T-helper 1 cell treated with Interleukin-12 subunit alpha and Interleukin-12 subunit beta and Interleukin-4 antibody, amounts not matched to agents 30 ng/mL and 1 ng/mL, for 36 hours (primary cell): Measurements from ENCODE around the gene DISP3. TPM values are rescaled to one million over a fixed set of nuclear protein-coding genes. Genes with fewer than 3 reads are reported as not detected.

Experiments
- intact Hi-C: fragments of 100-400 bp; cut with micrococcal nuclease; formaldehyde crosslinking; loops from one replicate; pipeline ENCODE4 v1.15.1; 2024
- total RNA-seq: library from RNA; stranded (reverse); gene quantifications from 2 replicates; pipeline ENCODE4 v1.2.3, GENCODE V29; 2022

Gene DISP3, protein sequence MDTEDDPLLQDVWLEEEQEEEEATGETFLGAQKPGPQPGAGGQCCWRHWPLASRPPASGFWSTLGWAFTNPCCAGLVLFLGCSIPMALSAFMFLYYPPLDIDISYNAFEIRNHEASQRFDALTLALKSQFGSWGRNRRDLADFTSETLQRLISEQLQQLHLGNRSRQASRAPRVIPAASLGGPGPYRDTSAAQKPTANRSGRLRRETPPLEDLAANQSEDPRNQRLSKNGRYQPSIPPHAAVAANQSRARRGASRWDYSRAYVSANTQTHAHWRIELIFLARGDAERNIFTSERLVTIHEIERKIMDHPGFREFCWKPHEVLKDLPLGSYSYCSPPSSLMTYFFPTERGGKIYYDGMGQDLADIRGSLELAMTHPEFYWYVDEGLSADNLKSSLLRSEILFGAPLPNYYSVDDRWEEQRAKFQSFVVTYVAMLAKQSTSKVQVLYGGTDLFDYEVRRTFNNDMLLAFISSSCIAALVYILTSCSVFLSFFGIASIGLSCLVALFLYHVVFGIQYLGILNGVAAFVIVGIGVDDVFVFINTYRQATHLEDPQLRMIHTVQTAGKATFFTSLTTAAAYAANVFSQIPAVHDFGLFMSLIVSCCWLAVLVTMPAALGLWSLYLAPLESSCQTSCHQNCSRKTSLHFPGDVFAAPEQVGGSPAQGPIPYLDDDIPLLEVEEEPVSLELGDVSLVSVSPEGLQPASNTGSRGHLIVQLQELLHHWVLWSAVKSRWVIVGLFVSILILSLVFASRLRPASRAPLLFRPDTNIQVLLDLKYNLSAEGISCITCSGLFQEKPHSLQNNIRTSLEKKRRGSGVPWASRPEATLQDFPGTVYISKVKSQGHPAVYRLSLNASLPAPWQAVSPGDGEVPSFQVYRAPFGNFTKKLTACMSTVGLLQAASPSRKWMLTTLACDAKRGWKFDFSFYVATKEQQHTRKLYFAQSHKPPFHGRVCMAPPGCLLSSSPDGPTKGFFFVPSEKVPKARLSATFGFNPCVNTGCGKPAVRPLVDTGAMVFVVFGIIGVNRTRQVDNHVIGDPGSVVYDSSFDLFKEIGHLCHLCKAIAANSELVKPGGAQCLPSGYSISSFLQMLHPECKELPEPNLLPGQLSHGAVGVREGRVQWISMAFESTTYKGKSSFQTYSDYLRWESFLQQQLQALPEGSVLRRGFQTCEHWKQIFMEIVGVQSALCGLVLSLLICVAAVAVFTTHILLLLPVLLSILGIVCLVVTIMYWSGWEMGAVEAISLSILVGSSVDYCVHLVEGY (N-terminal part only)
- total RNA-seq: 0.20 and 0.56 TPM in 2 replicates

DNA sequence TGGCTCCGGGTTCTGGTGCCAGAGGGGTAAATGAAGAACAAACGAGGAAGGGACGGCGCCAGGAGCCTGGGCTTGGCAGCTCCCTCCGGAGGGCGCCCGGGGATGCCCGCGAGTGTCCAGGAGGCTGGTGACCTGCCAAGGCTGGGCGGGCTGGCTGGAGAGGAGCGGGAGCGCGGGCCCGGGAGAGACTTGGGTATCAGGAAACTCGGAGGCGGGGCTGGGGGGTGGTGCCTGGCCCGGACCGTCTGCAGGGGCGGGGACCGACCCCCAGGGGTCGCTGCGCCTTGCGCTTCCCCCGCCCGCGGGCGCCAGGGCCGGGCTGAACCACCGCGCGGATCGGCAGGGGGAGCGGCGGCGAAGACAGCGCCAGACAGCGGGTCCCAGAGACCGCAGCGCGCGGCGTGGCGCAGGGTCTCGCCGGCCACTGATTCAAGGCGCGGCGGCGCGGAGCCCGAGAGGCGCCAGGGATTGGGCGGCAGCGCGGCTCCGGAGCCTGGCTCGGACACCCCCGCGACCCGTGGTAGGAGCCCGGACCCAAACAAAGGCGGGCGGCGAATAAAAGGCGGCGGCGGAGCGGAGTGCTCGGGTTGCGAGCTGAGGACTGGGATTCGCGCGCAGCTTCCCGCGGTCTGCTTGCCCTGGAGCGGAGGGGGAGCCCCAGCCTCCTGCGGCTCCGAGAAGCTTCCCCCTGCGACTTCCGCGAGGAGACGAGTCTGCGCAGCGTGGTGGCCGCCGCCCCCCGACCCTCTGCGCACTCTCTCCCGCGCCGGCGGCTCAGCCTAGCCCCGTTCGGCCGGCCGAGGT is at the start of gene DISP3:
Gene DISP3 (plus strand): TSS at position 585 of the 804 bp plus-strand sequence. CDS start 21,838 bp downstream, outside the sequence.
- intact Hi-C loops: loop anchor here (2.0 to 10.0 kb wide), 2 partner anchors 166 to 444 kb away; no protein-coding TSS in a partner anchor

DNA sequence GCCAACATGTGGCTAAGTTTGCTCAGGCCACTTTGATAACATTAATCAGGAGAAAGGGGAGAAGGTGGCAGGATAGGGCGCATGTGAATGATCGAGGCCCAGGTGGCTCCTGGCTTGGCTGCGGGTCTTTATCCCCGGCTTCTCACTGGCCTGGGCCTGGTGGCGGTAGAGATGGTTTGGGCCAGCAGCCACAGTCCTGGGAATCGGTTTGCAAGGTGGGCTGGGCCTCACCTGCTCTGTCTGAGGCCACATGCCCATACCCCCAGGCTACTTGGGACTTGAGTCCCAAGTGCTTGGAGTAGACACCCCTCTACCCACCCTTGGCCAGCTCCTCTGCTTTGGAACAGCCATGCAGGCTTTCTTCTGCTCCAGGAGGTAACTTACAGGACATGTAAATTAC is 49.7 kb upstream of the DISP3 start:
- intact Hi-C loops: no loop called here

DNA sequence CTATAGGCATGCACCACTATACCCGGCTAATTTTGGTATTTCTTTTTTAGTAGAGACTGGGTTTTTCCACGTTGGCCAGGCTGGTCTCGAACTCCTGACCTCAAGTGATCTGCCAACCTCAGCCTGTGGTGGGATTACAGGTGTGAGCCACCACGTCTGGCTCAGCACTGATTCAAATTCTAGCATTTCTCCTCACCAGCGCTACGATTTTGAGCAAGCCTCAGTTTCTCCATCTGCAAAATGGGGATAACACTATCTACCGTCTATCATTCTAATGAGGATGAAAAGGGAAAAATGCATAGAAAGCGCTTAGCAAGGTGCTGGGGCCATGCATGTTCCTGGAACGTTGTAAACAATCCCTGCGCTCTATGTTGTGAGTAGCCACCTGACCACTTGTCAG is 49.0 kb upstream of the DISP3 start:
- intact Hi-C loops: no loop called here

DNA sequence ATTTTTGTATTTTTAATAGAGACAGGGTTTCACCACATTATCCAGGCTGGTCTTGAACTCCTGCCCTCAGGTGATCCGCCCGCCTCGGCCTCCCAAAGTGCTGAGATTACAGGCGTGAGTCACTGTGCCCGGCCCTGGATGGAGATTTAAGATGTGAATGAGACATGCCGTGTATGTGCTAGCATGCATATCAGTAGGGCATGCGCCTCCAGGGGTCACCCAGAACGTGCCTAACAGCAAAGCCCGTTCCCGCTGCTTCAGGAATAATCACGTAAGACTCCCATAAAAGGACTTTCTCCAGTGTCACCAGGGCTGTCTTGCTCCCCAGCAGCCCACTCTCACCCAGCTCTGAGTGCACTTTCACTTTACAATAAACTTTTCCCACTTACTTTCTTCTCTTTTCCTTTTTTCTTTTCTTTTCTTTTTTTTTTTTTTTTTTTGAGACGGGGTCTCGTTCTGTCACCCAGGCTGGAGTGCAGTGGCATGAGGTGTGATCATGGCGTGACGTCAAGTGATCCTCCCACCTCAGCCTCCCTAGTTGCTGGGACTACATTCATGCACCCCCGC is 46.9 kb upstream of the DISP3 start:
- intact Hi-C loops: no loop called here

DNA sequence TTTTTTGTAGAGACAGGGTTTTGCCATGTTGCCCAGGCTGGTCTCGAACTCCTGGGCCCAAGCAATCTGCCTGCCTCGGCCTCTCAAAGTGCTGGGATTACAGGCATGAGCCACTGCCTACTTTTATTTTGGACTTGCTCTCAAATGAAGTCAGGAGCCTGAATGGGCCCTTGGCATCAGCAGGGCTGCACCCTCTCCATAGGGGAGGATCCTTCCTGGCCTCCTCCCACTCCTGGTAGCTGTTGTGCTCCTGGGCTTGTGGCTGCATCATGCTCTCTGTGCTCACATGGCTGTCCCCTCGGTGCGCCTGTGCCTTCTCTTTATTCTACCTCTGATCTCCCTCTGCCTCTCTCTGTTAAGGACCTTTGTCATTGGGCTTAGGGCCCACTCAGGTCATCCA is 46.4 kb upstream of the DISP3 start:
- intact Hi-C loops: no loop called here

DNA sequence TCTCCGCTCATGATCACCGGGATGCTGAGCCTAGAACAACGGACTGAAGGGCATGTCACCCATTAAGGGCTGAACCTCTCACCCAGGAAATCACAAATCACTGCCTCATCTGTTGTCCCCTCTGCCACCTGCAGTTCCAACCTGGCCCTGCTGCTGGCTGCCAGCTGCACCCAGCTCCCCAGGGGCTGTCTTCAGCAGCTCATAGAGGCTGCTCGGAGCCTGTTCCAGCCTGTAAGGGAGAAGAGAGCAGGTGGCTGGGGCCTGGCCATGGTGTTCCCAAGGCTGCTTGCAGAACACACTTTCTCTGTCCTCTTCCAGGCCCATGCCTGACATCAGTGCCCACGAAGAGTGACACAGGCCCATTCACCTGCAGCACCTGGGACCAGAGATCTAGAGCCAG is 44.5 kb upstream of the DISP3 start:
- intact Hi-C loops: no loop called here

DNA sequence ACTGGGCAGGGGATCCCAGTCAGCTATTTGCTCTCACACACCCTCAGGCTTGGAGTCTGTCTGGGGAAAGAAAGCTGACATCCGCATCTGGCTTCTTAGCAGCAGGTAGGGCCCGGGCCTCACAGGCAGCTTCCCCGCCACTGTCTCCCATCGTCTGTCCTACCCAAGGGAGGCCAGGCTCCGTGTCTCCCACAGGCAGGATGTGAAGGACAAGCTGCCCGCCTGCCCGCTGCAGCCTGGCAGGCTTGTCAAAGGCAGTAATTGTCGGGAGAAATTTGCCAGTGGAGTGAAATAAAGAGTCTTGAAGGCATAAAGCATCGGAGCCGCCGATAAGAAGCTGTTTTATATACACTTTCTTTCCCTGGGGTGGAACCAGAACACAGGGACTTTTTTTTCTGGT is 44.0 kb upstream of the DISP3 start:
- intact Hi-C loops: no loop called here

DNA sequence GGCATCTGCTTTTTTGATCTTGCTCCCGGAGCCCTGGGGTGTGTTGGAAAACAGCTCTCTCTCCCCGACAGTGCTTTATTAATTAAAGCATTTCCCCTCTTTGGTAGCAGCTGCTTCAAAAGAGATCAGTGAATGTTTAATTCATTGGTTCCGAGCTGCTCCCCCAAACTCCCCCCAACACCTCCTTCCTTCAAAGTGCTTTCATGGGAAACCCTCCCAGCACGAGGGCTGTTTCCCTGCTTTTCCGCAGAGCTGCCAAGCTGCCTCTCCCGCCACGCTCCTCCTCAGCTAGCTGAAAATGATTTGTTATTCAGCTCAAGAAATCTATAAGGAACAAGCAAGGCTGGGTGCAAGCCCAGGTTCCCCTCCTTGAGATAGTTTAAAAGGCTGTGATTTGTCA is 40.0 kb upstream of the DISP3 start:
- intact Hi-C loops: no loop called here

DNA sequence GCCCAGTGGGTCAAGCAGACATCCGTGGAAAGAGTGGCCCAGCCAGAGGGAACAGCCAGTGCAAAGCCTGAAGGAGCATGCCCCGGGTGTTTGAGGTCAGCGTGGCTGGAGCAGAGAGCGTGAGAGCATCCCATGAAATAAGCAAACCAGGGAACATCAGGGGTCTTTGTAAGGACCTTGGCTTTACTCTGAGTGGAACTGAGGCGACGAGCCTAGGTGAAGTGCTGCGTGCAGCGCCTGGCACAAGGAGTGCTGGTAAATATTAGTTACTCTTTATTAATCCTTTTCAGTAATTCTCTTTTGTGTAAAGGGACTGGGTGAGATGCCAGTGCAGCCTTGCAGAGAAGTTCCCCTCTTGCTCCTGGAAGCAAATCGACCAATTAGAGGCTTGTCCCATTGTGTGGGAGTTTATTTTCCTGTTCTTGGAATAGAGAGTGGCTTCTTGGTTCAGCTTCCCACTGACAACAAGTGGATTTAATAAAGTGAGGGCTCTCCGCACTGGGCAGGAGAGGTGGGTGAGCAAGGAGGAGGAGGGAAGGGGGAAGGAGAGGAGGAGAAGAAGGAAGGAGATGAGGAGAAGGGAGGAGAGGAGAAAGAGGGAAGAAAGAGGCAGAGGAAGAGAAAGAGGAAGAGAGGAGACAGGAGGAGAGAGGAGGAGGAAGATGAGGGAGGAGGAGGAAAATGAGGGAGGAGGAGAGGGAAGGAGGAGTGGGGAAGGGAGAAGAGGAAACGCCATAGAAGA is 37.6 kb upstream of the DISP3 start:
- intact Hi-C loops: no loop called here

DNA sequence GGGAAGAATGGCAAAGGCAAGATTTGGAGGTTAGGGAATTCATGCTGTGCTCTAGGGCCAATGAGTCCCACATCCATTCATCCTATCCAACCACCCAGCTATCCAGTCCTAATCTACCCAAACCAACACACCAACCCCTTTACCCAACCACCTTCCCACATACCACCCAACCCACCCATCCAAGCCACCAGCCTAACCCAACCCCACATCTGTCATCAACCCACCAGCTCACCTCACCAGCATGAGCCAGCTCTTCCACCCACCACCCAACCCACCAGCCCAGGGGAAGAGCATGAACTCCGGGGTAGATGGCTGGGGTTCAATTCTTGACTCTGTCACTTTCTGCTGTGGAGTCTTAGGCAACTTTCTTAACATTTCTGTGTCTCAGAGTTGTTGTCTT is 35.9 kb upstream of the DISP3 start:
- intact Hi-C loops: no loop called here

DNA sequence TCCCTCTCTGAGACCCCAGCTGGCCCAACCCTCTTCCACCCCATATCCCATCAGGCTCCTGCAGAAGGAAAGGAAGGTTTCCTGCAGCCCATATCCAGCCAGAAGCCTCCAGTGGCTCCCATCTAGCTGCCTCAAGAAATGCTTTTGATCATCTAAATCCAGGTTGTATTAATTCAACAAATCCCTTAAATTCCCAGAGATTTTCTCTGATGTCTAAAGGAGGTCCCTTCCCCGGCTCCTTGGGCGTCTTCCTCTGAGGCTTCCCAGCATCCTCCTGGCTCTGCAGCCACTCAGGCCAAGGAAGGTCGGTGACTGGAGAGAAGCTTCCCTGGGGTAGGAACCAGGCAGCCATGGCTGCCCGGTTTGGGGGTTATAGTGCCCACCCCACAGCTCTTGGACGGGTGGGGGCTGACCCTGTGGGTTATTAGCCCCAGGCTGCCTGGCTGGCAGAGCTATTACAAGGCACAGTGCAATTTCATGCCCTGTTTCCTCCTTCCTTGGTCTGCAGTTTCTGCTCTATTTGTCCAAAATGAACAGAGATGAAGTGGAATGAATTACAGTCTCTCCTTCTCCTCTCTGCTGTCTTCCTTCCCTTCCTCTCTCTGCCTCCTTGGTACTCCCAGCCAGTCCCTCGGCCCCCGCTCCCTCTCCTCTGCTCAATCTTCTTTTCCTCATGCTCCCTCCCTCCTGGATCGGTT is 34.8 kb upstream of the DISP3 start:
- intact Hi-C loops: no loop called here

DNA sequence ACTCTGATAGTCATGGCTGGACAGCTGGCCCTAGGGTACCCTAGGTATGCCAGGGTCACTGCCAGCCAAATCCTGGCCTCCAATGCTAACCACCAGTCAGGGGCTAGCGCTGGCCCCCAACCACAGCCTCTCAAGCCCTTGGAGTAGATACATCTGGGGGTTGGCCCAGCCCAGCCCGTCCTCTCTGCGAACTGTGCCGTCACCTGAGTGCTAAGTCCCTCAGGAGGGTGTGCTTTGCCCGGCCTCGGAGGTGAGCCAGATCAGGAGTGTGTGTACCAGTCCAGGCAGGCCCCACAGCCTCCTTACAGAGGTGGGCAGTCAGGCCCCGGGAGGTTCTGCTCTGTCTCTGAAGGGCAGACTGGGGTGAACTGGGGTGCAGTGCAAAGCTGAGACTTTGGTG is 34.0 kb upstream of the DISP3 start:
- intact Hi-C loops: no loop called here

DNA sequence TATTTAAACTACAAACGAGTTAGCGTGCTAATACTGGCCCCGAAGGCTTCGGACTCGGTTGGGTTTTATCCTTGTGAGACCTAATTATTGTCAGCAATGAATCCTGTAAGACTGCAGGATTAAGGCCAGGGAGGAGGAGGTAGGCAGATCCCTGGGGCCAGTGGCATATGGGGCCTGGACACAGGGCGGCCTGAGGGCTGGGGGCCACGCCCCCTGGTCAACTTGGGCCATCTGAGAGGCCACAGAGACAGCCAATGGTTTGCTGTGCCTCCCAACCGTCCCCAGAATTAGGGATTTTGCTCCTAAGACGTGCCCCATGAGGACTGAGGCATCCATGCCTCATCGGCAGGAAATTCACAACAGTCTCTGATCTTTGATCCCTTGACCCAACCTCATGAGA is 31.1 kb upstream of the DISP3 start:
- intact Hi-C loops: no loop called here

DNA sequence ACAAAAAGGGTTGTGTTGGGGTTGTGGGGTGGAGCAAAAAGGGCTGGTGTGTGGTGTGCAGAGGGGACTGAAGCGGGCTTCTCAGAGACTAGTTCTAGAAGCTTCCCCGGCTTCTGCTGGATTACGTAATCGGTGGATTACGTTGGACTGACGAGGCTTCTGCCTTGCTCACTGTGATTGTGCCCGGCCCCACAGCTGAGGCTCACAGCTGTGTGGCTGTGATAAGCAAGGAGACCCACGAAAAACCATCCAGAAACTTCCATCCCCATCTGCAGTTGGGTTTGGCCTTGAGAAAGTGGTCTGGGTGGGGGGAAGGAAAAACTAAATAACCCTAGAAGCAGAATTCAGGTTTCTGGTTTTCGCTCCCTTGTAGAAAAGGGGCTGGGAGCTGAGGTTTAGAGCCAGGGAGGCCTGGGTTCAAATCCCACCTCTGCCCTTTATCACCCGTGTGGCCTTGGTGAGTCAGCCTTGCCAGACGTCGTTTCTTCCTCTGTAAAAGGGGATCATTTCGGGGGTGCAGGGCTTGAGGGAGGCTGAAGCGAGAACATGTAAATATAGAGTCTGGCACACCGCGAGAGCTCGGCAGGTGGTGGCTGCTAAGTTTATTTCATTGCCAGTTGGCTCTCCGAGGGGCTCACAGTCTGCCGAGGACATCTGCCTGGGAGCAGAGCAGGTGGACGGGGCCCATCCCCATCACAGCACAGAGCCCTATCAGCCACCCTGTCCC is 30.4 kb upstream of the DISP3 start:
- intact Hi-C loops: no loop called here

DNA sequence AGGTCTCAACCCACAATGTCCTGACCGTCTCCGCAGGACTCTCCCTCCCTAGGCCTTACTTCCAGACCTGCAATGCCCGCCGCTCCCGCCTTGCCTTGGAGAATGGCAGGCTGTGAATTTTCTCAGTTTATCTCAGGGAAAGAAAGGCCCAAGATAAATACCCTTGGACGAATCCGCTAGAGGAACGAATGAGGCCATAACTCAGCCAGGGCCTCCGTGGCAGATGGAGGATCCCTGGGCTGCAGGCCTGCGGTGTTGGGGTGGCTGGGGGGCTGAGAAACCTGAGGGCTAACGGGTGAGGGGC is 29.9 kb upstream of the DISP3 start:
- intact Hi-C loops: no loop called here

DNA sequence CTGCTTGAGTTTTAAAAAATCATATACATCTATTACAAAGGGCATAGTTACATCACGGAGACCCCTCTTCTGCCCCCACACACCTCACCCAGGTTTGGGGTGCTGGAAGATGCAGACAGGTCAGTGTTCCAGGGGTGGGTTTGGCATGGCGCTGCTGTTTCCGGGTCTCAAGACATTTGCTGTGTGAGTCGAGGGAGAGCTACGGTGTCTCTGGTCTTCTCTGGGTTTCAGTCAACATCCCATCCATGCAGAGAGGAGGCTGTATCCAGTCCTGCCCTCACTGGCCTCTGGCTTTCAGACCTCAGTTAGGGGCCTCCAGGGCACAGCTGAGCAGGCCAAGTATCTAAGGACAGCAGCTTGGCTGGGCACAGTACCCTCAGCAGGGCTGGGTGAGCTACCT is 28.6 kb upstream of the DISP3 start:
- intact Hi-C loops: no loop called here

DNA sequence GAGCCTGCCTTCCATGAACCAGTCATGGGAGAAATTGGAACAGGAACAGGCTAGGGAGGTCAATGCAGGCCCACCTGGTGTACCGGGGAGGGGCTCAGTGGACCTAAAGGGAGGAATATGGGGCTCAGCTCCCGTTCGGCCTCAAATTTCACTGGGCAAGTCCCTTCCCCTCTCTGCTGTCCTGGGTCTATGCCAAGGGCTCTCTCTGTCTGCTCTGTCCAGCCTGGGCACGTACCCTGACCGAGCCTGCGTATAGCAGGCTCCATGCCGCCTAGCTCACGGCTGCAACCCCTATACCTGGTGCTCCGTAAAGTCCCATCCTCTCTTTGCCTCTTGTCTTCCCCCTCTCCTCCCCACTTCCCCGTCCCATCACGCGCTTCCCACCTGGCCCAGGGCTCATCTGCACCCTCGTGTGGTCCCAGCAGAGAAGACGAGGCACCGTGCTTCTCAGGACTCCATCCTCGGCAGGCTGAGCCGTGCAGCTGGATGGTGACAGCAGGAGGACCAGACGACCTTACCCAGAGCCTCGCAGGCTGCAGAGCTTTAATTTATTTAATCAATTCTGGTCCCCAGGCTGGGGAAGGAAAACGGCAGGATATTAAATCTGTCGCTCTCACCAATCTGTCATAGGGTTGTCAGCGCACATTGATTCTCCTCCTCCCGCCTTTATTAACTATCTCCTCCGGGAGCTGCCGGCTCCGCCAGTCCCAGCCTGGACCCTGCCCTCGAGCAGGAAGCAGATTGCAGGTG is 25.0 kb upstream of the DISP3 start:
- intact Hi-C loops: no loop called here
